HCT116 (cell line): ENCODE measurements around the gene WDPCP.

Experiments used
- EZH2 ChIP-seq: fragments of 200-600 bp; sonication (generic); IDR thresholded peaks from 2 replicates; pipeline ENCODE4 v1.6.1; 2017; ENCODE audit warnings: antibody characterized with exemption, mixed run types
- EZH2phosphoT487 ChIP-seq: fragments of 200-600 bp; IDR thresholded peaks from 2 replicates; pipeline ENCODE4 v1.6.1; 2018; ENCODE audit warnings: antibody characterized with exemption, borderline replicate concordance
- POLR2A ChIP-seq: IDR thresholded peaks from 2 replicates; pipeline ENCODE4 v1.7.0; 2011; ENCODE audit warnings: borderline replicate concordance; ENCODE audit not compliant: insufficient read depth, insufficient read length; ENCODE audit errors: extremely low read depth
- RAD21 ChIP-seq: IDR thresholded peaks from 2 replicates; pipeline ENCODE4 v1.6.1; 2012; ENCODE audit warnings: low read depth, mild to moderate bottlenecking
- SP1 ChIP-seq: IDR thresholded peaks from 2 replicates; pipeline ENCODE4 v1.6.1; 2012; ENCODE audit warnings: low read depth
- TF ChIP-seq, protein P1 (sequence below), 3 experiments: fragments of 200-600 bp in 1 of 3; sonication (generic) in 1 of 3; IDR thresholded peaks in 2 of 3; conservative IDR thresholded peaks in 1 of 3; 2 replicates each; pipeline ENCODE4 v1.5.1; 2012 to 2017; ENCODE audit warnings: low read depth in 2 of 3, low read length in 2 of 3, antibody characterized with exemption in 1 of 3, borderline replicate concordance in 1 of 3, control low read depth in 1 of 3, mild to moderate bottlenecking in 1 of 3, mixed read lengths in 1 of 3, mixed run types in 1 of 3, moderate library complexity in 1 of 3; ENCODE audit not compliant: insufficient read depth in 1 of 3
- TF ChIP-seq, protein P2 (sequence below): IDR thresholded peaks from 2 replicates; pipeline ENCODE4 v1.6.1; 2012
- TF ChIP-seq, protein P3 (sequence below): IDR thresholded peaks from 2 replicates; pipeline ENCODE4 v1.6.1; 2012

DNA sequence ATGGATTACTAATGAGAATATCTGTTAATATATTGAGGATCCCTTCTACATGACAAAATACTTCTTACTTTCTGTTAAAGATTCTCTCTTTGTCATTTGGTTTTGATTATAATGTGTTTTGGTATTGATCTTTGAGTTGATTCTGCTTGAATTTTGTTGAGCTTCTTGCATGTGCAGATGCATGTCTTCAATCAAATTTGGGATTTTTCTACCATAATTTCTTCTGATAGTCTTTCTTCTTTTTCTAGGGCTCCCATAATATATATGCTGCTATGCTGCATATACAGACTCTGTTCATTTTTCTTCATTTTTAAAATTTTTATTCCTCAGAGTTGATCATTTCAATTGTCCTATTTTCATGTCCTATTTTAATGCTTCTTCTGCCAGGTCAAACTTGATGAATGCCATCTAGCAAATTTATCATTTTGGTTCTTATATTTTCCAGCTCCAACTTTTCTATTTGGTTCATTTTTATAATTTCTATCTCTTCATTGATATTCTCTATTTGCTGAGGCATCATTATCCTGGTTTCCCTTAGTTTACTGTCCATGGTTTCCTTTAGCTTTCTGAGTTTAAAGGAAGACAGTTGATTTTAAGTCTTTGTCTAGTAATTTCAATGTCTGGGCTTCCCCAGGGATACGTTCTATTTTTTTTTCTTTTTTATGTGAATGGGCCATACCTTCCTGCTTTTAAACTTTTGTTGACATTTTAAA, 244.7 kb downstream of the WDPCP start:
- no peak for TF ChIP-seq POLR2A
- TF ChIP-seq, protein P1, sequence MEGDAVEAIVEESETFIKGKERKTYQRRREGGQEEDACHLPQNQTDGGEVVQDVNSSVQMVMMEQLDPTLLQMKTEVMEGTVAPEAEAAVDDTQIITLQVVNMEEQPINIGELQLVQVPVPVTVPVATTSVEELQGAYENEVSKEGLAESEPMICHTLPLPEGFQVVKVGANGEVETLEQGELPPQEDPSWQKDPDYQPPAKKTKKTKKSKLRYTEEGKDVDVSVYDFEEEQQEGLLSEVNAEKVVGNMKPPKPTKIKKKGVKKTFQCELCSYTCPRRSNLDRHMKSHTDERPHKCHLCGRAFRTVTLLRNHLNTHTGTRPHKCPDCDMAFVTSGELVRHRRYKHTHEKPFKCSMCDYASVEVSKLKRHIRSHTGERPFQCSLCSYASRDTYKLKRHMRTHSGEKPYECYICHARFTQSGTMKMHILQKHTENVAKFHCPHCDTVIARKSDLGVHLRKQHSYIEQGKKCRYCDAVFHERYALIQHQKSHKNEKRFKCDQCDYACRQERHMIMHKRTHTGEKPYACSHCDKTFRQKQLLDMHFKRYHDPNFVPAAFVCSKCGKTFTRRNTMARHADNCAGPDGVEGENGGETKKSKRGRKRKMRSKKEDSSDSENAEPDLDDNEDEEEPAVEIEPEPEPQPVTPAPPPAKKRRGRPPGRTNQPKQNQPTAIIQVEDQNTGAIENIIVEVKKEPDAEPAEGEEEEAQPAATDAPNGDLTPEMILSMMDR (IDR thresholded peaks at IDR 0.05 in 2 of 3, conservative IDR thresholded peaks at IDR 0.05 in 1 of 3; ENCODE audit: borderline replicate concordance in 1 of 3, insufficient read depth in 1 of 3, low read depth in 2 of 3, low read length in 2 of 3), result no peak
- TF ChIP-seq EZH2phosphoT487, result no peak
- TF ChIP-seq, protein P2, sequence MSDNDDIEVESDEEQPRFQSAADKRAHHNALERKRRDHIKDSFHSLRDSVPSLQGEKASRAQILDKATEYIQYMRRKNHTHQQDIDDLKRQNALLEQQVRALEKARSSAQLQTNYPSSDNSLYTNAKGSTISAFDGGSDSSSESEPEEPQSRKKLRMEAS, result no peak
- TF ChIP-seq SP1, result no peak
- TF ChIP-seq, protein P3, sequence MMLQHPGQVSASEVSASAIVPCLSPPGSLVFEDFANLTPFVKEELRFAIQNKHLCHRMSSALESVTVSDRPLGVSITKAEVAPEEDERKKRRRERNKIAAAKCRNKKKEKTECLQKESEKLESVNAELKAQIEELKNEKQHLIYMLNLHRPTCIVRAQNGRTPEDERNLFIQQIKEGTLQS, result no peak
- TF ChIP-seq EZH2, result no peak
- TF ChIP-seq RAD21, result no peak
